Ureter (tissue), 1 donor: ENCODE results near the gene ULK3. TPM values are rescaled to one million over a fixed set of nuclear protein-coding genes. Genes with fewer than 3 reads are reported as not detected.
A peak's percentile ranks its signal among the peaks of the same experiment; 100 is the strongest.

Experiments
- DNase-seq: peaks from one replicate; pipeline ENCODE4 v3.0.0-alpha.2; 2020; ENCODE audit warnings: low spot score
- total RNA-seq: library from RNA; stranded (reverse); gene quantifications from one replicate; pipeline ENCODE4 v1.2.4, GENCODE V29; 2023
- donor health status: DM: yes; HTN: yes; CAD: no.

The ULK3 gene
- total RNA-seq, 1 donor from 2014 or later, result 54.8 TPM

- DNase-seq, result no peak
Measured at GRCh38 chr15:74799255-74799855, 43.6 kb downstream of the ULK3 start.

GRCh38 chr15:74798388-74799254 is 44.3 kb downstream of the ULK3 start:
- no peak for DNase-seq

GRCh38 chr15:74795966-74796625 is 46.9 kb downstream of the ULK3 start:
- DNase-seq, result no peak

GRCh38 chr15:74794970-74795349 is 48.0 kb downstream of the ULK3 start:
- no peak for DNase-seq

- DNase-seq, result no peak
Measured at GRCh38 chr15:74794248-74794969, 48.5 kb downstream of the ULK3 start.

GRCh38 chr15:74793135-74794028 is 49.6 kb downstream of the ULK3 start:
- no peak for DNase-seq

GRCh38 chr15:74792227-74793016 is 50.5 kb downstream of the ULK3 start:
- DNase-seq, result no peak

GRCh38 chr15:74791667-74792066 is 51.3 kb downstream of the ULK3 start:
- DNase-seq, result no peak

- DNase-seq, result no peak
Measured at GRCh38 chr15:74791007-74791406, 51.9 kb downstream of the ULK3 start.

GRCh38 chr15:74790080-74790916 is 52.7 kb downstream of the ULK3 start:
- peak; percentile 73 for DNase-seq

GRCh38 chr15:74789741-74790079 is 53.2 kb downstream of the ULK3 start:
- no peak for DNase-seq

- DNase-seq, result no peak
Measured at GRCh38 chr15:74789171-74789631, 53.8 kb downstream of the ULK3 start.

GRCh38 chr15:74788683-74789151 is 54.2 kb downstream of the ULK3 start:
- no peak for DNase-seq

- DNase-seq, result no peak
Measured at GRCh38 chr15:74788042-74788682, 54.8 kb downstream of the ULK3 start.

- peak; percentile 73 for DNase-seq
Measured at GRCh38 chr15:74787251-74788041, 55.5 kb downstream of the ULK3 start.

GRCh38 chr15:74786551-74787165 is 56.3 kb downstream of the ULK3 start:
- no peak for DNase-seq
